Body of pancreas (tissue), 4 donors: ENCODE data around the gene RPE65.

ENCODE experiments used
- CTCF ChIP-seq, 7 experiments: fragments of 450-650 bp in 4 of 7; fragments of 200-600 bp in 3 of 7; sonication (generic) in 3 of 7; IDR thresholded peaks; one replicate each; pipeline ENCODE4 v1.5.1; 2016 to 2019; ENCODE audit warnings: antibody characterized with exemption in 7 of 7
- POLR2A ChIP-seq, 3 donors: fragments of 450-650 bp; IDR thresholded peaks; one replicate each; pipeline ENCODE4 v1.6.1; 2016; ENCODE audit warnings: antibody characterized with exemption in 3 of 3, mild to moderate bottlenecking in 2 of 3

- TF ChIP-seq CTCF (IDR thresholded peaks at IDR 0.05) (no peak), POLR2A (IDR thresholded peaks at IDR 0.05) (no peak)
Observed at GRCh38 chr1:68409426-68409825, 40.3 kb downstream of the RPE65 start.
